ENCODE data around the gene LDB3.
A peak's percentile ranks its signal among the peaks of the same experiment; 100 is the strongest.

GRCh38 chr10:86755740-86756510, 87.6 kb downstream of the LDB3 start:
- TF ChIP-seq BHLHE40 (IDR thresholded peaks at IDR 0.05; ENCODE audit: borderline replicate concordance) = no peak
- TF ChIP-seq ELF4 (IDR thresholded peaks at IDR 0.05) = no peak
- TF ChIP-seq SP1 (IDR thresholded peaks at IDR 0.05) = no peak
- TF ChIP-seq FOXA1 (IDR thresholded peaks at IDR 0.05) = no peak
- TF ChIP-seq ARNT (IDR thresholded peaks at IDR 0.05) = peak; percentile 78
- no peak for TF ChIP-seq NFRKB (IDR thresholded peaks at IDR 0.05)
- no peak for TF ChIP-seq FOXK2 (IDR thresholded peaks at IDR 0.05)
- no peak for TF ChIP-seq HDGF (IDR thresholded peaks at IDR 0.05; ENCODE audit: borderline replicate concordance)
- TF ChIP-seq ZNF384 (IDR thresholded peaks at IDR 0.05) = no peak
- no peak for TF ChIP-seq TARDBP (IDR thresholded peaks at IDR 0.05)

All from HEK293T (cell line).